GM19328 (cell line): ENCODE measurements around the gene RNF175.
"Not testable (repeated sequence)": the region's sequence is repeated elsewhere in the genome, so short reads cannot be mapped to it uniquely, and the experiment has no call there.

Experiments
- ATAC-seq: cut with Tn5 transposase; IDR thresholded peaks from one replicate; pipeline ENCODE4 v1.9.1; 2021; ENCODE audit warnings: mild to moderate bottlenecking, moderate library complexity; ENCODE audit not compliant: unreplicated experiment

The RNF175 gene

GRCh38 chr4:153684971-153685371 lies 74.9 kb downstream of the RNF175 start:
- peak; percentile 16 for ATAC-seq

GRCh38 chr4:153684182-153684970 lies 75.4 kb downstream of the RNF175 start, which contains the start of gene TLR2:
Gene TLR2 (plus strand): TSS chr4:153684280. CDS start chr4:153702908, 18,628 bp downstream.
- ATAC-seq: peak; percentile 75

- ATAC-seq: no peak
These were observed 76.1 kb downstream of the RNF175 start for GRCh38 chr4:153683763-153684181.

GRCh38 chr4:153679486-153679885 lies 80.3 kb downstream of the RNF175 start:
- no peak for ATAC-seq

- ATAC-seq: no peak
These were observed 82.8 kb downstream of the RNF175 start for GRCh38 chr4:153676984-153677383.

GRCh38 chr4:153676486-153676885 lies 83.3 kb downstream of the RNF175 start:
- no peak for ATAC-seq

GRCh38 chr4:153669838-153670237 lies 90.0 kb downstream of the RNF175 start:
- ATAC-seq: no peak

GRCh38 chr4:153668647-153669046 lies 91.2 kb downstream of the RNF175 start:
- ATAC-seq: no peak

GRCh38 chr4:153666505-153666904 lies 93.3 kb downstream of the RNF175 start:
- ATAC-seq: not testable (repeated sequence)

GRCh38 chr4:153663667-153664066 lies 96.2 kb downstream of the RNF175 start:
- ATAC-seq: no peak

- no peak for ATAC-seq
These were observed 97.9 kb downstream of the RNF175 start for GRCh38 chr4:153661908-153662307.

- ATAC-seq: no peak
These were observed 98.5 kb downstream of the RNF175 start for GRCh38 chr4:153661215-153661822.
